GM10248 (cell line): ENCODE data around the gene EPHB3.

Source experiments
- CTCF ChIA-PET: fragments of 300-600 bp; sonication (Branson Sonifier 250); formaldehyde crosslinking; extraction: SDS; loops from one replicate; lab custom pipeline; 2021; ENCODE audit warnings: antibody characterized with exemption; lab: Yijun Ruan, JAX
- POLR2A ChIA-PET: fragments of 350-650 bp; sonication (Branson Sonifier 250); formaldehyde crosslinking; extraction: SDS; loops from one replicate; lab custom pipeline; 2020; ENCODE audit warnings: antibody characterized with exemption; lab: Yijun Ruan, JAX
- DNase-seq: peaks from one replicate; pipeline ENCODE4 v3.0.0; 2012; ENCODE audit errors: extremely low spot score
- CTCF ChIP-seq: IDR thresholded peaks from 2 replicates; pipeline ENCODE4 v1.5.1; 2012; ENCODE audit warnings: mild to moderate bottlenecking, low read depth; ENCODE audit errors: extremely low read depth, missing control alignments, control extremely low read depth

Gene EPHB3

GRCh38 chr3:184588776-184589175 is 27.2 kb downstream of the EPHB3 start:
- ChIA-PET CTCF (no interaction called here), POLR2A (no interaction called here)
- TF ChIP-seq CTCF: no peak
- no peak for DNase-seq

GRCh38 chr3:184590795-184591194 is 29.2 kb downstream of the EPHB3 start:
- ChIA-PET POLR2A (no interaction called here), CTCF (interaction anchor here (0.7 to 1.4 kb wide), 2 partner anchors 26 to 29 kb away, joined by 3 read pairs; partner anchors contain the start of gene EPHB3)
- no peak for TF ChIP-seq CTCF
- DNase-seq: no peak

GRCh38 chr3:184591789-184592188 is 30.2 kb downstream of the EPHB3 start:
- DNase-seq: no peak
- ChIA-PET POLR2A (no interaction called here), CTCF (interaction anchor here (1.1 kb wide), 1 partner anchor 9 kb away, joined by 3 read pairs; no protein-coding TSS in a partner anchor)
- no peak for TF ChIP-seq CTCF

- CTCF ChIA-PET: interaction anchor here (1.1 kb wide), 1 partner anchor 8 kb away, joined by 3 read pairs; no protein-coding TSS in a partner anchor
- POLR2A ChIA-PET: no interaction called here
- TF ChIP-seq CTCF: no peak
- no peak for DNase-seq
Measured at GRCh38 chr3:184592371-184593219, 31.0 kb downstream of the EPHB3 start.

GRCh38 chr3:184593220-184593927 is 31.8 kb downstream of the EPHB3 start:
- no peak for DNase-seq
- no peak for TF ChIP-seq CTCF
- ChIA-PET CTCF (no interaction called here), POLR2A (no interaction called here)

- TF ChIP-seq CTCF: no peak
- ChIA-PET POLR2A (no interaction called here), CTCF (no interaction called here)
- no peak for DNase-seq
Measured at GRCh38 chr3:184593928-184594303, 32.3 kb downstream of the EPHB3 start.
